GM21825 (cell line): ENCODE data around the gene MICAL1.
A peak's percentile ranks its signal among the peaks of the same experiment; 100 is the strongest.

Source experiments
- ATAC-seq: cut with Tn5 transposase; IDR thresholded peaks from one replicate; pipeline ENCODE4 v1.9.1; 2021; ENCODE audit warnings: mild to moderate bottlenecking, moderate library complexity; ENCODE audit not compliant: unreplicated experiment

MICAL1 gene

GRCh38 chr6:109455437-109456110 lies at the start of gene MICAL1:
Gene MICAL1 (minus strand): TSS chr6:109455772. CDS start chr6:109454196, 1,576 bp downstream.
- peak; percentile 49 for ATAC-seq

- ATAC-seq: no peak
These were observed 48.0 kb upstream of the MICAL1 start for GRCh38 chr6:109503327-109504224.

- ATAC-seq: no peak
These were observed 43.4 kb upstream of the MICAL1 start for GRCh38 chr6:109498936-109499335.

- no peak for ATAC-seq
These were observed 42.5 kb upstream of the MICAL1 start for GRCh38 chr6:109498052-109498451.

GRCh38 chr6:109496036-109496772 lies 40.6 kb upstream of the MICAL1 start:
- no peak for ATAC-seq

GRCh38 chr6:109493865-109494264 lies 38.3 kb upstream of the MICAL1 start:
- no peak for ATAC-seq

- no peak for ATAC-seq
These were observed 35.8 kb upstream of the MICAL1 start for GRCh38 chr6:109491207-109491938.

GRCh38 chr6:109490713-109491112 lies 35.1 kb upstream of the MICAL1 start:
- ATAC-seq: no peak

GRCh38 chr6:109488001-109488400 lies 32.4 kb upstream of the MICAL1 start:
- ATAC-seq: no peak

- no peak for ATAC-seq
These were observed 30.5 kb upstream of the MICAL1 start for GRCh38 chr6:109486068-109486467.

GRCh38 chr6:109485266-109485935 lies 29.8 kb upstream of the MICAL1 start:
- ATAC-seq: no peak

- ATAC-seq: no peak
These were observed 28.6 kb upstream of the MICAL1 start for GRCh38 chr6:109484122-109484521.

- ATAC-seq: no peak
These were observed 28.1 kb upstream of the MICAL1 start for GRCh38 chr6:109483735-109484057.

- ATAC-seq: peak; percentile 89
These were observed 27.5 kb upstream of the MICAL1 start, which contains the start of gene ZBTB24 for GRCh38 chr6:109482905-109483734. Gene ZBTB24 (minus strand): TSS chr6:109483219. CDS start chr6:109482026, 1,193 bp downstream.

GRCh38 chr6:109480993-109481480 lies 25.5 kb upstream of the MICAL1 start:
- ATAC-seq: no peak

- ATAC-seq: no peak
These were observed 23.5 kb upstream of the MICAL1 start for GRCh38 chr6:109478841-109479624.

GRCh38 chr6:109478222-109478805 lies 22.7 kb upstream of the MICAL1 start:
- ATAC-seq: no peak

GRCh38 chr6:109477725-109478124 lies 22.2 kb upstream of the MICAL1 start:
- ATAC-seq: peak; percentile 49
